Occipital lobe (tissue), 1 donor: ENCODE measurements around the gene GNG10. TPM values are rescaled to one million over a fixed set of nuclear protein-coding genes. Genes with fewer than 3 reads are reported as not detected.

ENCODE experiments used
- total RNA-seq: library from RNA; depleted of rRNA; stranded (reverse); fragments of >200 nt; gene quantifications from one replicate; pipeline ENCODE4 v1.2.3, GENCODE V29; 2014

Gene GNG10
- total RNA-seq, 1 donor from 2014 or later: 37.4 TPM

Other genes with a start within 250 kb of the GNG10 start
- 91.2 TPM for gene ECPAS, start 177.2 kb upstream of the GNG10 start, total RNA-seq
- 47.3 TPM for gene ZNF483, start 136.4 kb upstream of the GNG10 start, total RNA-seq
- gene PTGR1, start 62.0 kb upstream of the GNG10 start, total RNA-seq: 10.6 TPM
- gene DNAJC25, start 30.3 kb upstream of the GNG10 start, total RNA-seq: 4.7 TPM
- gene SHOC1, start 133.3 kb downstream of the GNG10 start, total RNA-seq: 0.16 TPM
- 108 TPM for gene UGCG, start 235.2 kb downstream of the GNG10 start, total RNA-seq